Glomerular endothelial cell (primary cell): Measurements from ENCODE around the gene GYPB. TPM values are rescaled to one million over a fixed set of nuclear protein-coding genes. Genes with fewer than 3 reads are reported as not detected.
"Not testable (repeated sequence)": the region's sequence is repeated elsewhere in the genome, so short reads cannot be mapped to it uniquely, and the experiment has no call there.

Experiments used
- DNase-seq: peaks from one replicate; pipeline ENCODE4 v3.0.0-alpha.2; 2011; ENCODE audit warnings: low read depth, low spot score; ENCODE audit errors: extremely low read depth
- total RNA-seq: library from RNA; depleted of rRNA; stranded (reverse); fragments of >200 nt; gene quantifications from 2 replicates; pipeline ENCODE4 v1.2.3, GENCODE V29; 2015

GYPB gene
- not detected in 2 replicates for total RNA-seq

GRCh38 chr4:144019277-144019676 is at the start of gene GYPB:
Gene GYPB, minus strand, starts transcription at chr4:144019380. Its CDS starts 93 bp downstream, at chr4:144019287.
- not testable (repeated sequence) for DNase-seq

- DNase-seq = not testable (repeated sequence)
These were observed 42.4 kb upstream of the GYPB start for GRCh38 chr4:144061556-144061955.

- DNase-seq = not testable (repeated sequence)
These were observed 41.2 kb upstream of the GYPB start for GRCh38 chr4:144060234-144060859.

- DNase-seq = no peak
These were observed 37.6 kb upstream of the GYPB start for GRCh38 chr4:144056800-144057199.

- DNase-seq = not testable (repeated sequence)
These were observed 36.2 kb upstream of the GYPB start for GRCh38 chr4:144055336-144055735.

- DNase-seq = not testable (repeated sequence)
These were observed 32.3 kb upstream of the GYPB start for GRCh38 chr4:144051494-144051893.

GRCh38 chr4:144050631-144051030 is 31.5 kb upstream of the GYPB start:
- not testable (repeated sequence) for DNase-seq

- DNase-seq = not testable (repeated sequence)
These were observed 30.6 kb upstream of the GYPB start for GRCh38 chr4:144049495-144050424.

- not testable (repeated sequence) for DNase-seq
These were observed 25.8 kb upstream of the GYPB start for GRCh38 chr4:144044936-144045335.

GRCh38 chr4:144032580-144032979 is 13.4 kb upstream of the GYPB start:
- not testable (repeated sequence) for DNase-seq

GRCh38 chr4:144031875-144032274 is 12.7 kb upstream of the GYPB start:
- not testable (repeated sequence) for DNase-seq

- DNase-seq = not testable (repeated sequence)
These were observed 12.2 kb upstream of the GYPB start for GRCh38 chr4:144031369-144031768.

- DNase-seq = not testable (repeated sequence)
These were observed 11.5 kb upstream of the GYPB start for GRCh38 chr4:144030708-144031107.

GRCh38 chr4:144026682-144027081 is 7.5 kb upstream of the GYPB start:
- not testable (repeated sequence) for DNase-seq

GRCh38 chr4:144024399-144025053 is 5.3 kb upstream of the GYPB start:
- not testable (repeated sequence) for DNase-seq

GRCh38 chr4:144022772-144023400 is 3.7 kb upstream of the GYPB start:
- not testable (repeated sequence) for DNase-seq

GRCh38 chr4:144021336-144021990 is 2.3 kb upstream of the GYPB start:
- DNase-seq = not testable (repeated sequence)

- DNase-seq = not testable (repeated sequence)
These were observed 768 bp downstream of the GYPB start for GRCh38 chr4:144018223-144019000.

- DNase-seq = not testable (repeated sequence)
These were observed 1.9 kb downstream of the GYPB start for GRCh38 chr4:144017271-144017670.
